HG03097 (cell line): Measurements from ENCODE around the gene C3orf70.

ENCODE experiments used
- ATAC-seq: cut with Tn5 transposase; IDR thresholded peaks from one replicate; pipeline ENCODE4 v1.9.1; 2021; ENCODE audit not compliant: unreplicated experiment, low FRiP score

The C3orf70 gene

DNA sequence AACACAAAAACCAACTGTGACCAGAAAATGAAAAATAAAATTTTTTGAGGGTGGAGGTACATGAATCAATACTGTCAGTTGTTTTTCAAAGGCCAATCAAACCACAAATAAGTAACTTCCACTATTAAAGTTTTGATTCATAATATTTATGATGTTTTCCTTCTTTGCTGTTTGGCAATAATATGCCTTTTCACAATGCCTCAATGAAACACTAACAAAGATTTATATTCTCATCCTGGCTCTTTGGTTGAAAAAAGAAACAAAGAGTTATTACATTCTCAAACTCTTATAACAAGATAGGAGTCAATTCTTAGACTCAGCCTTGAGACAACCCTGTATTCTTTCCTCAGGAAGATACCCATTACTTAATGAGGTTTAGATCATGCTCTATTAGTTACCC, 63.1 kb downstream of the C3orf70 start:
- no peak for ATAC-seq

GRCh38 chr3:185089343-185089742, 63.5 kb downstream of the C3orf70 start:
- no peak for ATAC-seq

DNA sequence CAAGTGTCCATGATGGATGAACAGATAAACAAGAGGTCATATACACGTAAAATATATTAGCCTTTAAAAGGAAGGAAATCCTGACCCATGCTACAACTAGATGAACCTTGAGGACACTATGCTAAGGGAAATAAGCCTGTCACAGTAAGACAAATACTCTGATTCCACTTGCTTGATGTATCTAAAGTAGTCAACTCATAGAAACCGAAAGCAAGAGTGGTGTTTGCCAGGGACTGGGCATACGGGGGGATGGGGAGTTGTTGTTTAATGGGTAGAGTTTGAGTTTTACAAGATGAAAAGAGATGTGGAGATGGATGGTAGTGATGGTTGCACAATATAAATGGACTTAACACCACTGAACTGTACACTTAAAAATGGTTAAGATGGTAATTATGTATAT, 65.4 kb downstream of the C3orf70 start:
- no peak for ATAC-seq

GRCh38 chr3:185084901-185085300, 68.0 kb downstream of the C3orf70 start:
- no peak for ATAC-seq

GRCh38 chr3:185084402-185084801, 68.5 kb downstream of the C3orf70 start:
- ATAC-seq, result no peak

DNA sequence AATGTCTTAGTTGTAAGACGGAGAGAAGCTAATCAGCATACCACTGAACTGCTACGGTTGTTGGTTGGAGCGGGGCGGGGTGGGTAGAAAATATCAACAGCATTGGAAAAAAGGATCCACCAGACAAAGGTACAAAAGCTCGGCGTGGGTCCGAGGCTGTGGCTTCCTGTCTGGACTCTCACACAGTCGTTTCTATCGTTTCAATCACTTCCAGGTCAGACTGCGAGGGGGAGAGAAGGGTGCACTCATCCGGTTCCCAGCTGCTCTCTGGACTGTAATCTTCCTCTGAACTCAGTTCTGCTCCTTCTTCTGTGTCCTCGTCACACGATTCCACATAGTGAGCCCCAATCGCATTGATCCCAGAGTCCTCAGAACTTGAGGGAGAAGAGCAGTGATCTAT, 70.0 kb downstream of the C3orf70 start:
- ATAC-seq, result no peak

- ATAC-seq, result no peak
Observed at GRCh38 chr3:185082149-185082548, 70.7 kb downstream of the C3orf70 start.

GRCh38 chr3:185081521-185081920, 71.3 kb downstream of the C3orf70 start:
- ATAC-seq, result no peak

DNA sequence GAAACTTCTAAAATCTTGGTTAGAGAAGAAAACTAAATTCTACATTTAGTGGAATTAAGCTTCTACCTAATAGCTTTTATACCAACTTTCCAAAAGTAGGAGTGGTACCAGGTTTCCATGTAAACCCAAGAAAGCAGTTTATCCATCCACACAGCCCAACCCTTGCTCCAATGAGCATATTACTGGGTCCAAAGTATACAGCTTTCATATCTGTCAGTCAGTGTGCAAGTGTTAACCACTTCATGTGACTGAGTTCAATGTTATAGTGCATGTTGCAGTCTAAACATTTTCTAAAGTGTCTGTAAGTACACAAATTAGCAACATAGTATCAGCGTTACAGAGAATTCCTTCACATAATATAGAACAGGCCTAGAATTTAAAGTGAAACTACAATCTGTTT, 73.2 kb downstream of the C3orf70 start:
- no peak for ATAC-seq

- no peak for ATAC-seq
Observed at GRCh38 chr3:185076219-185076618, 76.6 kb downstream of the C3orf70 start.

DNA sequence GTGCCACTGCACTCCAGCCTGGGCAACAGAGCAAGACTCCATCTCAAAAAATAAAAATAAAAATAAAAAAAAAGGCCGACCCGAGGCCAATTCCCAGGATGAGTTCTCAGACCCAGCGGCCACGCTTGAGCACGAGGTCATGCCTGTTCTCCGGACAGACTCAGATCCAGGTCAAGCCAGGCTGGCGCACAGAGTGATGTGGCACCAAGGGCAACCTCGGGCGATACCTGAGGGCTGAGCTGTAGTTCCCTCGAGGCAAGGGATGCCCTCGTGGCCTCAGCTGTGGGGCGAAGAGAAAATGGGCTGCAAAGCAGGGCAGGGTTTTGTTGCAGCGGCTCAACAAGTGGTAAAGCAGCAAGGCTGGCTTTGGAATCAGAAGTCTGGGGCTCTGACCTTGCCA, 77.3 kb downstream of the C3orf70 start:
- no peak for ATAC-seq

DNA sequence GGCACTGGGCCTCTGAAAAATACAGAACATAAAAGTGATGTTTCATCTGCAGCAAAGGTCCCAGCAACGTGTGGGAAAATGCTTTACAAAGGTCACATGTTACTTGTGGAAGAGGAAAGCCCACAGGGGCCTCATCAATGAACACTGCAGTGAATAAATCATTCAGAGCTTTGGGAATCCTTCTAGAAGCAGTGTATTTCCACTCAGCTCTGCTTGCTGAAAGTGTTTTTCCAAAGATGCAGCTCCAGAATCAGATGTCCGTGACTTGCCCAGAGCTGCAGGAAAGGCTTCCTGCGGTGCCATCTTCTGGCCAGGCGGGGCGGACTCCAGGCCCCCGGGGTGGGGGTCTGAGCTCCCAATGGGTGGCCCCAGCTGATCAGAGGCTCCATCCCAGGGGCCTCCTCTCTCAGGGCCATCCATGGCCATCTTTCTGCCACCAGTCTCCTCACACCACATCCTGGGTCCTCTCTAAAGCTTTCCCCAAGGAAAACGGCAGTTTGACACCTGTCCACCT, 81.5 kb downstream of the C3orf70 start:
- ATAC-seq, result no peak

DNA sequence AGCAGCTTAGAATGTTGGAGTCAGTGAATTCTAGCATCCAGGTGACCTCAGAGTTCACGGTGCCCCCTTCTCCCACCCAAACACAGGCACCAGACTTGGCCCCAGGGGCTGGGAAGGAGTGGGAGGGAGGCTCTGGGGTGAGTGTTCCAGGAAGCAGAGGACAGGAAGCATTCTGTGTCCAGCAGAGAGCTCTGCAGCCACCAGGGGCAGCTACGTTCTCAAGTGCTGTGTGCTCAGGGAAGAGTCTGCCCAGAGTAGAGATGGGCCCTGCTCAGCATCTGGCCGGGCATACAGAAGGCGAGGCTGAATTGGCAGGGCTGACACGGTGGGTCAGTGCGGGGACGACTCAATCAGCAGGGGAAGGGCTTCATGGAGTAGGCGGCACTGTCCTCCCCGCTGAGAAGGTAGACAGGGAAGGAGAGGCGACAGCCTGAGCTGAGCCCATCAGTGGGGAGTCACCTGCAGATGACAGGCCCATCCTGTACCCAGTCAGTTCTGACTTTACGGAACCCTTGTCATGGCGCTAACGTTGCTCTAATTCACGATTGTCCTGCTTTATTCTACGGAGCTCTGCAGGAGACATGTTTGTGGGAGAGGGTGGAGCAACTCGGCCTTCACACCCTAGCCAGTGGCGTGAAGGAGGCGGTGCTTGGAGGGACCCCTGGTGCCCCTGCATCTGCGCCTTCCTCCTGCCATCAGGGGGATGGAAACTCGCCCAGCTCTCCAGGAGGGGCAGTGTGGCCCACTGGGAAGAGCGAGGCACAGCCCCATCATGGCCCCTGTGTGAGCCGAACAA, 82.2 kb downstream of the C3orf70 start:
- ATAC-seq, result no peak

DNA sequence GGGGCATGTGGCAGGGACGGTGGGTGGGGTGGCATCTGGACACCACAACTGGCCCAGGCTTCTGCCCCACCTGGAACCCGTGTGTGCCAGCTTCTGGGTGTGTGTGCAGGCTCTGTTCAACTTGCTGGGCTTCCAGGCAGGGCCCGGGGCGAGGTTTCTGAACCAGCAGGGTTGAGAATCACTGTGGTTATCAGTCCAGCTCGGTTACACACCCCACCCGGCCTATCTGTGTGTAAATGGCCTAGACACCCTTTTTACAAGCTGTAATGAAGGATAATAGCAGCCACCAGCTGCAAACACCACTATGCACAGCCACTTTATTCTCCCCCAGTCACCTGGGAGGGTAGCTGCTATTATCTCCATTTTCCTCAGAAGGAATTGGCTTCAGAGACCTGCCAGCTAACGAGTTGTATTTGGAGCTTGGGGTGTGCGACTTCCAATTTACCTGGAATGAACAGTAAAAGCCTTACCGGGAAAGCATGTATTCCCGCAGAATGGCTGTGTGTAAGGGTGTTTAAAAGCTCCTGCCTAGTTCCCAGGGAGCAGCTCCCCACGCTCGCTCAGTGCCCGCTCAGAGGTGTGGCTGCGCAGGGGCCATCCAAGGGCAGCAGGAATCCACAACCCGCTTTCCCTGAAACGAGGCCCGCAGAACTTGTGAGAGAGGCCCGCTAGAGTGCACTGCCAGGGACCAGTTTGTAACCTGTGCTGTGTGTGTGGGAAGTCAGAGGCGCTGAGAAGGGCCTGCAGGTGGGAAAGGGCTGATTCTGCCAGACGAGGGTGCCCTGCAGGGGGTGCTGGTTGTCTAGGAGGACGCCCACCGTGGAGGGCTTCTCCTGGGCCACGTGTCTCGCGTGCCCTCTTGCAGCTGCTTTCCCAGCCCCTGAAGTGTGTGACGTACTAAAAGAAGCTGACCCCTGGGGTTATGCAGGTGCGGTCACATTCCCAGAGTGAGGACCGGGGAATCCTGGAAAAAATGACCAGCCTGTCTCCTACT, 83.5 kb downstream of the C3orf70 start:
- no peak for ATAC-seq

GRCh38 chr3:185067173-185067572, 85.7 kb downstream of the C3orf70 start:
- ATAC-seq, result no peak

- no peak for ATAC-seq
Observed at GRCh38 chr3:185066251-185066650, 86.6 kb downstream of the C3orf70 start.

- no peak for ATAC-seq
Observed at GRCh38 chr3:185065059-185065458, 87.8 kb downstream of the C3orf70 start.

- no peak for ATAC-seq
Observed at GRCh38 chr3:185063431-185063830, 89.4 kb downstream of the C3orf70 start.

DNA sequence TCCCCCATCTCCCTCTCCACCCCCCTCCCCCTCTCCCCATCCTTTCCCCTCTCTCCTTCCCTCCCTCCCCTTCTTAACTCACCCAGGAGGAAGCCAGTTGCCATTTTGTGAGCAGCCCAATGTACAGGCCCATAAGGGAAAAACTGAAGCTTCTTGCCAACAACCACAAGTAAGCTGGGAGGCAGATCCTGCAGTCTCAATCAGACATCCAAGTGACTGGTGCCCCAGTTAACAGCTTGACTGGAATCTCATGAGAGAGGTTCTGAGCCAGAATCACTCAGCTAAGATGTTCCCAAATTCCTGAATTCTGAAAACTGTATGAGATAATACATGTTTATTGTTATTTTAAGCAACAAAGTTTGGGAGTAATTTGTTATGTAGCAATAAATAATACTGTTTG, 90.7 kb downstream of the C3orf70 start:
- ATAC-seq, result no peak

DNA sequence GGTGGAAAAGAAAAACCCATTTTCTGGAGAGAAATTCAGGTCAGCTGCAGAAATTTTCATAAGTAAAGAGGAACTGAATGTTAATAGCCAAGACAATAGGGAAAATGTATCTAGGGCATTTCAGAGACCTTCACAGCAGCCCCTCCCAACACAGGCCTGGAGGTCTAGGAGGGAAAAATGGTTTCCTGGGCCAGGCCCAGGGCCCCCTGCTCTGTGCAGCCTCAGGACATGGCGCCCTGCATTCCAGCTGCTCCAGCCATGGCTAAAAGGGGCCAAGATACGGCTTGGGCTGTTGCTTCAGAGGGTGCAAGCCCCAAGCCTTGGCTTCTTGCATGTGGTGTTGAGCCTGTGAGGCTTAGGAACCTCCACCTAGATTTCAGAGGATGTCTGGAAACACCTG, 92.2 kb downstream of the C3orf70 start:
- no peak for ATAC-seq

- ATAC-seq, result no peak
Observed at GRCh38 chr3:185059766-185060165, 93.1 kb downstream of the C3orf70 start.
